PC-3 (cell line): ENCODE measurements around the gene CTSW.

Experiments used
- CTCF ChIP-seq: fragments of 300-600 bp; sonication (generic); conservative IDR thresholded peaks from 2 replicates; pipeline ENCODE4 v1.5.1; 2017; ENCODE audit warnings: antibody characterized with exemption, low read depth, mild to moderate bottlenecking, low read length
- EZH2 ChIP-seq: fragments of 300-600 bp; sonication (generic); IDR thresholded peaks from one replicate; pipeline ENCODE4 v1.6.1; 2017; ENCODE audit warnings: antibody characterized with exemption, mild to moderate bottlenecking, low read length; ENCODE audit not compliant: unreplicated experiment

GRCh38 chr11:65847746-65848145, 31.9 kb upstream of the CTSW start:
- no peak for TF ChIP-seq EZH2
- no peak for TF ChIP-seq CTCF
